GM06990 (cell line): ENCODE measurements around the gene PHIP.

ENCODE experiments used
- DNase-seq: peaks from one replicate; pipeline ENCODE4 v3.0.0-alpha.2; 2011; ENCODE audit not compliant: insufficient read length; ENCODE audit errors: extremely low read depth
- H3K27me3 ChIP-seq: replicated peaks from 2 replicates; pipeline ENCODE4 v1.6.0; 2011; ENCODE audit warnings: low read length; ENCODE audit not compliant: control insufficient read depth, insufficient read depth
- H3K36me3 ChIP-seq: 2 replicates; pipeline ENCODE4 v1.5.1; 2011; ENCODE audit warnings: low read length; ENCODE audit not compliant: control insufficient read depth, insufficient read depth
- H3K4me3 ChIP-seq: replicated peaks from 2 replicates; pipeline ENCODE4 v1.5.1; 2011; ENCODE audit warnings: low read depth, mild to moderate bottlenecking, control low read depth, low read length
- TF ChIP-seq, protein P1 (sequence below): IDR thresholded peaks from 2 replicates; pipeline ENCODE4 v1.5.1; 2011; ENCODE audit warnings: low read length, control low read depth, mild to moderate bottlenecking, inconsistent platforms; ENCODE audit not compliant: insufficient read depth, poor library complexity, severe bottlenecking

The PHIP gene

DNA sequence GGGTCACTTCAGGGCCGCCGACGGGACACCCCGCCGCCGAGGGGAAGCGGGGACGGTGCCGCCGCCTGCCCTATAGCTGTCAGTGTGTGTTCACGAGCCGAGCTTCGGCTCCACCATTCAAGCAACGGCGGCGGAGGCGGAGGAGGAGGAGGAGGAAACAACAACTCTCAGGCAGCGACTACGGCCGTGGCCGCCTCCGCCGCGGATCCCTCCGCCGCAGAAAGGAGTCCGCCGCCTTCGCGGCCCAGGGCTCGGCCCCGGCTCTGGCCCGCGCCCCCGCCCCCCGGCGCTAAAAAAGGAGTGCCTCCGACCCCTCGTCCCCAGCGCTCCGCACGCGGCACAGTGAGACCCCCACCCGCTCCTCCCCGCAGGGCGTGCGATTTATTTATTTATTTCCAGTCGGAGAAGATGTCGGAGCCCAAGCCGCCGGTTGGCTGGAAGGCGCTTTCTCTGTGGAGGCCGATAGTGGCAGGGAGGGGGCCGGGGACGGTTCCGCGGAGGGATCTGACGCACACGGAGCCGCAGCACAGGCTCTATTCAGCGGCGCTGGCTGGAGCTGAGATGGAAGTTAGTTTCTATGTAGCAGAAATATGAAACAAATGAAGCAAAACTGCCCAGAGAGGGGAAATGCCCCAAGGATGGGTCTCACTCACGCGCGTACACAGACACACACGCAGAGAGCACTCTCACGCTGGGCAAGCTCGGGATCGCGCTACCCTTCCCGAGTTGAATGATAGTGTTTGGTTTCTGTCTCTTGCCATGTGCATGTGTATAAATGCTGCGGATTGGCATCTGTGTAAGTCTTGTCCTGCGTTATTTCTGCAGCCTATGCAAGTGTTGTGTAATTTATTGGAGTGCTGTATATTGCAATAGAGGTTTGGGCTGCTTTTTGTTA is at the start of gene PHIP:
Gene PHIP, minus strand, starts transcription at position 180 of the 895 bp plus-strand sequence. CDS start 186 bp downstream, outside the sequence.
- TF ChIP-seq, protein P1, sequence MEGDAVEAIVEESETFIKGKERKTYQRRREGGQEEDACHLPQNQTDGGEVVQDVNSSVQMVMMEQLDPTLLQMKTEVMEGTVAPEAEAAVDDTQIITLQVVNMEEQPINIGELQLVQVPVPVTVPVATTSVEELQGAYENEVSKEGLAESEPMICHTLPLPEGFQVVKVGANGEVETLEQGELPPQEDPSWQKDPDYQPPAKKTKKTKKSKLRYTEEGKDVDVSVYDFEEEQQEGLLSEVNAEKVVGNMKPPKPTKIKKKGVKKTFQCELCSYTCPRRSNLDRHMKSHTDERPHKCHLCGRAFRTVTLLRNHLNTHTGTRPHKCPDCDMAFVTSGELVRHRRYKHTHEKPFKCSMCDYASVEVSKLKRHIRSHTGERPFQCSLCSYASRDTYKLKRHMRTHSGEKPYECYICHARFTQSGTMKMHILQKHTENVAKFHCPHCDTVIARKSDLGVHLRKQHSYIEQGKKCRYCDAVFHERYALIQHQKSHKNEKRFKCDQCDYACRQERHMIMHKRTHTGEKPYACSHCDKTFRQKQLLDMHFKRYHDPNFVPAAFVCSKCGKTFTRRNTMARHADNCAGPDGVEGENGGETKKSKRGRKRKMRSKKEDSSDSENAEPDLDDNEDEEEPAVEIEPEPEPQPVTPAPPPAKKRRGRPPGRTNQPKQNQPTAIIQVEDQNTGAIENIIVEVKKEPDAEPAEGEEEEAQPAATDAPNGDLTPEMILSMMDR: no peak
- DNase-seq: peak; percentile 97
- H3K4me3 ChIP-seq: peak within 1 kb of the TSS; percentile 77

DNA sequence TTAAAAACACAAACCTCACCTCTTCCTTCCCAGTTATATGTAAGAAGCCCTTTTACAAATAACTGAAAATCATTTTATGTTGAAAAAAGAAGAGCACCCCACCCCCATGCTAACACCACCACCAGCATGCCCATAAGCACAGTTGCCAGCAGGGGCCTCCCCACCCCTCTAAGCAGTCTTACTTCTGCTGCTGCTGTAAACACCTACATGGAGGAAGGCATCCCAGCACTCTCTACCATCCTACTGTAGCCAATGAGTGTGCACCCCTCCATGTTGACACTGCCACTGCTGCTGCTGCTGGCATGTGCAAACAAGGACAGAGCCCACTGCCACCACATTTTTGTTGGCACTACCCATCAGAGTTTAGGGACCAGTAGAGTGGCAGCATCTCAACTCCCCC is 49.6 kb upstream of the PHIP start:
- TF ChIP-seq, protein P1: no peak
- H3K27me3 ChIP-seq: no peaks in the 10 kb centered on the region
- no peaks in the 10 kb centered on the region for H3K36me3 ChIP-seq
- DNase-seq: no peak
- H3K4me3 ChIP-seq: no peak overlapping the region

More for the DNA sequence above, at the start of gene PHIP:
- H3K27me3 ChIP-seq: no peaks in the 10 kb centered on the region
- H3K36me3 ChIP-seq: no peaks in the 10 kb centered on the region

DNA sequence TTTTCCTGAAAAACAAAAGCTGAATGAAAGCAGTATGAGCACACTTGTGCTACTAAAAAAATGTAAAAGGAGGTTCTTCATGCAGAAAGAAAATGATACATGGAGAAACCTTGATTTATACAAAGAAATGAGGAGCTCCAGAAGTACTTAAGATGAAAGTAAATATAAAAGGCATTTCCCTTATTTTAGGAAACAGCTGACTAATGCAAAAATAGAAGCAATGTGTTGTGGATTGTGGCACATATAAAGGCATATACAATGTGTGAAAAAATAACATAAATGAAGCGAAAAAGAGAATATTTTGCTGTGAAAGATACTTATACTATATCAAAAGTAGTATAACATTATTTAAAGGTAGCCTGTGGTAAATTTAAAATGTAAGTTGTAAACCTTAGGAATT is 41.2 kb upstream of the PHIP start:
- Histone ChIP-seq H3K4me3 (no peak overlapping the region), H3K36me3 (no peaks in the 10 kb centered on the region), H3K27me3 (no peaks in the 10 kb centered on the region)
- no peak for DNase-seq
- TF ChIP-seq, protein P1: no peak

DNA sequence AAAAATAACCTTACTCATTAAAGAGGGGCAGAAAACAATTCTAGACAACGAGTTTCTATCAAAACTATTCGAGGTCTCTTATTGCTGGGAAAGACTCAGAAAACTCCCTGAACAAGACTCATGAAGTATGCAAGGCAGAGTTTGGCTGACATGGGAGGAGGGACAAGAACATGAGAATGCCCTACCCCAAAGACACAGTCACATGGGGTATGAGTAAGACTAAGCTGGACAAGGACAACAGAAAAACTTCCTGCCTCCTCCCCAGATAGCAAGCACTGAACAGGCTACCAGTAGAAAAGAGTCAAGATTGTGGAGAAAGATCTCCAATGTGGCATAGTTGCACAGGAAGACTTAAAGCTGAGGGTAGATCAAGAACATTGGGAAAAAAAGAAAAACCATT is 39.7 kb upstream of the PHIP start:
- Histone ChIP-seq H3K27me3 (no peaks in the 10 kb centered on the region), H3K36me3 (no peaks in the 10 kb centered on the region), H3K4me3 (no peak overlapping the region)
- no peak for DNase-seq
- TF ChIP-seq, protein P1: no peak

DNA sequence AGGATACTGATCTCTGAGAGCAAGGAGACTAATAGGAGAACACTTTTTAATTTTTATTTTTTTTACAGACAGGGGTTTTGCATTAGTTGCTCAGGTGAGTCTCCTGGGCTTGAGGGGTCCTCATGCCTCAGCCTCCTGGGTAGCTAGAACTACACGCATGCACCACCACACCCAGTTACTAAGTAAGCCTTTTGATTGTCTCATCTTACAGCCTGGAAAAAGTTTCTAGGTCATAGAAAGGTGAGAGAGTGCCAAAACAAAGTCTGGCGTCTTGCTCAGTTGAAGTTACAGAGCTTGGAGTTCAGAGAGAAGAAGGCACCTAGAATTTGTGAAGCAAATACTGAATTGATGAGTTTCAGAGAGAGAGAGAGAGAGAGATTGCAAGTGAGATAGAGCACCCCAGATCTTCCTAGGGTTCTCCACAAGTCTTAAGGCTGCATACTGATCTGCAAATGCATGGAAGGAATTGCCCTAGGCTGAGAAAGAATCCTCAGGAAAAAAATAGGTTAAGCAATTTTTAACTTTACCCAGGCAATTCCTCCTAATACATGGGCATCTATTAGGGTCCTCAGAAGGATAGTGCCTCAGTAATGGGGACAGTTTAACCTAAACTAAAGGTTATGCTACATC is 37.6 kb upstream of the PHIP start:
- TF ChIP-seq, protein P1: no peak

More for the DNA sequence above, 37.6 kb upstream of the PHIP start:
- H3K36me3 ChIP-seq: no peaks in the 10 kb centered on the region
- DNase-seq: no peak
- H3K27me3 ChIP-seq: no peaks in the 10 kb centered on the region
- no peak overlapping the region for H3K4me3 ChIP-seq
